ENCODE results near the gene PARVA. TPM values are rescaled to one million over a fixed set of nuclear protein-coding genes. Genes with fewer than 3 reads are reported as not detected.

PARVA gene
- total RNA-seq, 2 experiments from 2014 or later = not detected

- Histone ChIP-seq H3K9me2 (ENCODE audit: insufficient read depth, low read length) (no peaks in the 10 kb centered on the region), H3K4me1 (ENCODE audit: insufficient read depth, low read length, poor library complexity, severe bottlenecking) (no peaks in the 10 kb centered on the region), H4K20me1 (ENCODE audit: insufficient read depth, low read length) (no peaks in the 10 kb centered on the region), H3K36me3 (ENCODE audit: insufficient read depth, low read length) (no peaks in the 10 kb centered on the region), H3K4me3 (ENCODE audit: low read depth, low read length, poor library complexity, severe bottlenecking) (no peak overlapping the region), H3K4me2 (ENCODE audit: low read length) (no peak overlapping the region), H3K27ac (ENCODE audit: low read depth, low read length, poor library complexity, severe bottlenecking) (no peak overlapping the region), H3K79me2 (ENCODE audit: insufficient read depth, low read depth, low read length) (no peaks in the 10 kb centered on the region), H3K9me3 (ENCODE audit: low read length) (no peaks in the 10 kb centered on the region), H2AFZ (ENCODE audit: low read length) (no peak overlapping the region)
- ChIA-PET POLR2A (no interaction called here), CTCF (ENCODE audit: unreplicated experiment) (no interaction called here)
- DNase-seq (ENCODE audit: low spot score) = no peak
- intact Hi-C loops (cut with micrococcal nuclease; ENCODE audit: unreplicated experiment) = no loop called here
- TF ChIP-seq EZH2phosphoT487 (IDR thresholded peaks at IDR 0.05; ENCODE audit: borderline replicate concordance, low read depth, low read length) = no peak
- BruUV-seq (replicated peaks) = no TSS peak
Observed at GRCh38 chr11:12524865-12525264, 147.5 kb downstream of the PARVA start.

- H3K9me3 ChIP-seq (ENCODE audit: low read length) = no peaks in the 10 kb centered on the region
- intact Hi-C loops (cut with micrococcal nuclease; ENCODE audit: unreplicated experiment) = no loop called here
- TF ChIP-seq CTCF (conservative IDR thresholded peaks at IDR 0.05; ENCODE audit: low read length) = no peak
- DNase-seq (ENCODE audit: low spot score) = no peak
- no peak overlapping the region for H3K27ac ChIP-seq (ENCODE audit: low read depth, low read length, poor library complexity, severe bottlenecking)
- no peaks in the 10 kb centered on the region for H3K36me3 ChIP-seq (ENCODE audit: insufficient read depth, low read length)
- ChIA-PET POLR2A (no interaction called here), CTCF (ENCODE audit: unreplicated experiment) (no interaction called here)
- H2AFZ ChIP-seq (ENCODE audit: low read length) = no peak overlapping the region
- no peaks in the 10 kb centered on the region for H4K20me1 ChIP-seq (ENCODE audit: insufficient read depth, low read length)
- no TSS peak for BruUV-seq (replicated peaks)
- no peaks in the 10 kb centered on the region for H3K9me2 ChIP-seq (ENCODE audit: insufficient read depth, low read length)
- no peaks in the 10 kb centered on the region for H3K4me1 ChIP-seq (ENCODE audit: insufficient read depth, low read length, poor library complexity, severe bottlenecking)
- H3K4me3 ChIP-seq (ENCODE audit: low read depth, low read length, poor library complexity, severe bottlenecking) = no peak overlapping the region
- no peaks in the 10 kb centered on the region for H3K79me2 ChIP-seq (ENCODE audit: insufficient read depth, low read depth, low read length)
- no peak overlapping the region for H3K4me2 ChIP-seq (ENCODE audit: low read length)
Observed at GRCh38 chr11:12525466-12526055, 148.2 kb downstream of the PARVA start.

GRCh38 chr11:12526789-12527188, 149.4 kb downstream of the PARVA start:
- no peak overlapping the region for H3K4me3 ChIP-seq (ENCODE audit: low read depth, low read length, poor library complexity, severe bottlenecking)
- H2AFZ ChIP-seq (ENCODE audit: low read length) = no peak overlapping the region
- no peak for TF ChIP-seq EZH2phosphoT487 (IDR thresholded peaks at IDR 0.05; ENCODE audit: borderline replicate concordance, low read depth, low read length)
- no peak for TF ChIP-seq CTCF (conservative IDR thresholded peaks at IDR 0.05; ENCODE audit: low read length)
- no peaks in the 10 kb centered on the region for H3K79me2 ChIP-seq (ENCODE audit: insufficient read depth, low read depth, low read length)
- no peaks in the 10 kb centered on the region for H3K36me3 ChIP-seq (ENCODE audit: insufficient read depth, low read length)
- intact Hi-C loops (cut with micrococcal nuclease; ENCODE audit: unreplicated experiment) = no loop called here
- H3K4me2 ChIP-seq (ENCODE audit: low read length) = no peak overlapping the region
- H3K27ac ChIP-seq (ENCODE audit: low read depth, low read length, poor library complexity, severe bottlenecking) = no peak overlapping the region
- BruUV-seq (replicated peaks) = no TSS peak
- POLR2A ChIA-PET = no interaction called here
- H4K20me1 ChIP-seq (ENCODE audit: insufficient read depth, low read length) = no peaks in the 10 kb centered on the region
- no peaks in the 10 kb centered on the region for H3K4me1 ChIP-seq (ENCODE audit: insufficient read depth, low read length, poor library complexity, severe bottlenecking)
- no peaks in the 10 kb centered on the region for H3K9me3 ChIP-seq (ENCODE audit: low read length)
- CTCF ChIA-PET (ENCODE audit: unreplicated experiment) = interaction anchor here (0.7 kb wide), 1 partner anchor 546 kb away, joined by 4 read pairs; no protein-coding TSS in a partner anchor
- H3K9me2 ChIP-seq (ENCODE audit: insufficient read depth, low read length) = no peaks in the 10 kb centered on the region
- no peak for DNase-seq (ENCODE audit: low spot score)
